GM12875 (cell line): ENCODE data around the gene HRH2.

ENCODE experiments used
- H3K4me3 ChIP-seq: one replicate; pipeline ENCODE4 v1.5.1; 2011; ENCODE audit warnings: low read depth, low read length, control low read depth
- TF ChIP-seq, protein P1 (sequence below): IDR thresholded peaks from 2 replicates; pipeline ENCODE4 v1.5.1; 2011; ENCODE audit warnings: low read depth, mild to moderate bottlenecking, control low read depth, inconsistent platforms, low read length, moderate library complexity, borderline replicate concordance; ENCODE audit not compliant: insufficient read depth

The HRH2 gene

DNA sequence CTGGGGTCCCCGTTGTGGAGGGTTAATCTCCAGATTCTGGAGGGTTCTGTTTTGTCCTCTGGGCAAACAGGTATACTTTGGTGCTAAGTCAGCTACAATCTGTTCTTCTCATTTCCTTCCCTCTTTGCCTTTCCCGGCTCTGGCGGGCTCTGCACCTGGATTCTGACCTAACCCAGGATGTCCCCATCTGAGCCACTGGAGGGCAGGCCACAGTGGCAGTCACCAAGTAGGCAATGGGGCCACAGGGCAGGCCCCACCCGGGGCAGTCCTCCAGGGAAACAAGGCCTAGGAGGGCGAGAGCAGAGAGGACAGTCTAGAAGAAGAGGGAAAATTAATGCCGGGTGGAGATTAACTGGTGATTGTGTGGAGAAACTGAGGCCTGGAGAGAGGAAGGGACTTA lies 40.4 kb upstream of the HRH2 start:
- TF ChIP-seq, protein P1, sequence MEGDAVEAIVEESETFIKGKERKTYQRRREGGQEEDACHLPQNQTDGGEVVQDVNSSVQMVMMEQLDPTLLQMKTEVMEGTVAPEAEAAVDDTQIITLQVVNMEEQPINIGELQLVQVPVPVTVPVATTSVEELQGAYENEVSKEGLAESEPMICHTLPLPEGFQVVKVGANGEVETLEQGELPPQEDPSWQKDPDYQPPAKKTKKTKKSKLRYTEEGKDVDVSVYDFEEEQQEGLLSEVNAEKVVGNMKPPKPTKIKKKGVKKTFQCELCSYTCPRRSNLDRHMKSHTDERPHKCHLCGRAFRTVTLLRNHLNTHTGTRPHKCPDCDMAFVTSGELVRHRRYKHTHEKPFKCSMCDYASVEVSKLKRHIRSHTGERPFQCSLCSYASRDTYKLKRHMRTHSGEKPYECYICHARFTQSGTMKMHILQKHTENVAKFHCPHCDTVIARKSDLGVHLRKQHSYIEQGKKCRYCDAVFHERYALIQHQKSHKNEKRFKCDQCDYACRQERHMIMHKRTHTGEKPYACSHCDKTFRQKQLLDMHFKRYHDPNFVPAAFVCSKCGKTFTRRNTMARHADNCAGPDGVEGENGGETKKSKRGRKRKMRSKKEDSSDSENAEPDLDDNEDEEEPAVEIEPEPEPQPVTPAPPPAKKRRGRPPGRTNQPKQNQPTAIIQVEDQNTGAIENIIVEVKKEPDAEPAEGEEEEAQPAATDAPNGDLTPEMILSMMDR, result no peak
- H3K4me3 ChIP-seq, result no peak overlapping the region

DNA sequence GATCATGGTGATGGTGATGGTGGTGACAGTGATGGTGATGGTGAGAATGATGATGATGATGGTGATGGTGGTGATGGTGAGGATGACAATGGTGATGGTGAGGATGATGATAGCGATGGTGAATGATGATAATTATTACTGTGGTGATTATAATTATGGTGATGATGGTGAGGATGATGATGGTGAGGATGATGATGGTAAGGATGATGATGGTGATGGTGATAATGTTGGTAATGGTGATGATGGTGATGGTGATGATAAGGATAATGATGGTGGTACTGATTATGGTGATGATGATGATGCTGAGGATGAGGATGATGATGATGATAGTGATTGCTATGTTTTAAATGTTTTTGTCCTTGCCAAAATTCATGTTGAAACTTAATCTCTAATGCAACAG lies 37.3 kb upstream of the HRH2 start:
- TF ChIP-seq, protein P1, result no peak
- no peak overlapping the region for H3K4me3 ChIP-seq

DNA sequence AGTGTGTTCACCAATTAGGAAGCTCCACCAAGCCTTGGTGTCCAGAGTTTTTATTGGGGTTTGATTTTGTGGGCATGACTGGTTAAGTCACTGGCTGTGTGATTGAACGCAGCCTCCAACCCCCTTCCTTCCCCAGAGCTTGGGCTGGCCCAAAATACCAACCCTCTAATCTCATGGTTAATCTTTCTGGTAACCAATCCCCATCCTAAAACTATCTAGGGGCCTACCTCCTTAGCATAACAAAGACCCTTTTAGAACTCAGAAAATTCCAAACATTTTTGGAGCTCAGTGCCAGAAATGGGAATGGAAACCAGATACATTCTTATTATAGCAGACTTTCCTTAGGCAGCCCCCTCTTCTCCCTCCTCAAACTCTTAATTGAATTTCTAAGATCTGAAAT lies 35.9 kb upstream of the HRH2 start:
- H3K4me3 ChIP-seq, result no peak overlapping the region
- TF ChIP-seq, protein P1, result no peak

DNA sequence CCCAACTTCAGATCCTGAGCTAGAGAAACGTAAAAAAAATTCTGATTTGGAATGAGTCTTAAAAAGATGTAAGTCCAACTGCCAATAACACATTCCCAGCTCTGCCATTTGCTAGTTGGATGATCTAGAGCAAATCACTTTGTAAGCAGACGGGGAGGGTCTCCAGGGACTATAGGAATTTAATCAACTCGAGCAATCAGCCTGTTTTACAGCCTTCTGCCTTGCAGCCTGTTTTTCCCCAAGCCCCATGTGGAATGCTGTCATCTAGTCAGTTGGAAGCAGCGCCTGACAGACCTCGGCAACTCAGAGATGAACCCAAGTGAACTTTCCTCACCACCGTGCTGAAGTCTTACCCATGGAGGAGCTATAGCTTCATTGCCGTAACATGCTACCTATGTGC lies 34.8 kb upstream of the HRH2 start:
- no peak overlapping the region for H3K4me3 ChIP-seq
- TF ChIP-seq, protein P1, result no peak

DNA sequence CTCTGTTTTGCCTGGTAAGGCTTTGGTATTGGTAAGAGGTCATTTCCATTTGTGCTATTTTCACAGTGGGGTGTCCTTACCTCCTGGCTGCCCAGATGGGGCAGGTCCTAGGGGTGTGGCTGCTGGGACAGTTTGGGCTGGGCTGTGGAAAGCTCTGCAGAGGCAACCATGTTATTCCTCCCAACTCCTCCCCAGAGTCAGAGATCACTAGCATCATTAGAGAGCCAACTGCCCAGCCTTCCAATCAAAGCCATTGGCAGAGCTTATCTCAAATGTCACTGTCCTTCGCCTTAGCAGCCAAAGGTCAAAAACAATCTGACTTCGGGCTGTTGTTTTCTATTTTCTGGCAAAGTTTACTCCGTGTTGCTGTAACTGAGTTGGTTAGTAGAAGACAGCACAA lies 33.6 kb upstream of the HRH2 start:
- TF ChIP-seq, protein P1, result no peak
- no peak overlapping the region for H3K4me3 ChIP-seq

DNA sequence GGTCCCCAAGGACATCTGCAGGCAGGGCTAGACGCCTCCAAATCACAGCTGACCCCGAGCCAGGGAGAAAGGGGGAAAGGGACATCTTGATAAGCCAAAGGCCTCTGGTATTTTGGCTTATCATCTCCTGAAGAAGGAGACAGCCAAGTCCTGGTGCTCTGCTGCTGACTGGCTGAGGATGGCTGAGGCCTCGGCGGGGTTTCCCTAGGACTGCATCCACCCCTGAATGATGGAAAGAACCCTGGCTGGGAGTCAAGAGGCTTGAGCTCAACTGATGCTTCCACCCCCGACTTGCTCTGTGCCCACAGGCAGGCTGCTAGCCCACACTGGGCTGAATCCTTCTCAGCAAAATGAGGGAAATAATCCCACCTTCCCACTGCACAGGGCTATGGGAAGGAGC lies 30.9 kb upstream of the HRH2 start:
- no peak overlapping the region for H3K4me3 ChIP-seq
- TF ChIP-seq, protein P1, result no peak

DNA sequence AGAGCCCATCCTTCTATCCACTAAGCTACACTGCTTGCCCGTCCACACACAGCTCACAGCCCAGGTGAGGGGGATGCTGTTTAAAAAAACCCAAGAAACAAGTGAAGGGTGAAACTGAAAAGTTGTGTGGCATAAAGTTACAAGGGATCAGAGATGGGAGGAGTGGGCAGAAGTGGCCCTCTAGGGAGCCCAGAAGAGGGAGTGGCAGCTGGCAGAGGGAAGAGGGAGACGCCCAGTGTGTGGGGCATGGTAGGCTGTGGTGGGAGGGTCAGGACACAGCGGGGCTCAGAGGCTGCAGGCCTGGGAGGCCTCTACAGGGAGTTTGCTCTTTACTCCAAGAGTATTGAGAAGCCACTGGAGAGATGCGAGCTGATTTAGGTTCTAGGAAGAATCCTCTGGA lies 30.1 kb upstream of the HRH2 start:
- H3K4me3 ChIP-seq, result no peak overlapping the region
- TF ChIP-seq, protein P1, result no peak
